Measurements from ENCODE around the gene VPS72. TPM values are rescaled to one million over a fixed set of nuclear protein-coding genes. Genes with fewer than 3 reads are reported as not detected.

Gene VPS72
- total RNA-seq, 1 experiment from 2014 or later: 68.9 TPM

DNA sequence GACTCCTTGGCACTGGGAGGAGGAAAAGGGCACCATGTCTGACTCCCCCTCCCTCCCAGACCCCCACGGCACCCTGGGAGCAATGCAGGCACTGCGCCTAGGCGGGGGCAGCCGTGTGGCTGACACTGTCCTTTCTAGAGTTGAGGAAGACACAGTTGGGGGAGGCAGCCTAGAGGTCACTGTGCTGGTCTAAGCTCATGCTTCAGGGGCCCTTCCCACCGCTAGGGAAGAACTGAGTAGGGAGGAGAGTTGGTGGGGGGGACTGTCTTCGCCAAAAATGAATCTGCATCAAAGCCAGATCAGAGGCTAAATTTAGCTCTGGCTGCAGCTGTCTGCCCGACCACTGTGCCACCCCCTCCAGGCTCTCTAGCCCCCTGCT is 47.0 kb downstream of the VPS72 start:
- CTCF ChIA-PET: interaction anchor here (0.9 to 1.7 kb wide), 2 partner anchors 14 to 43 kb away, joined by 3 to 7 read pairs; partner anchors contain the start of gene TNFAIP8L2
- BruUV-seq (replicated peaks): no TSS peak
- POLR2A ChIA-PET: no interaction called here

More for the DNA sequence above, 47.0 kb downstream of the VPS72 start:
- Histone ChIP-seq H3K79me2 (ENCODE audit: insufficient read depth, low read length) (no peaks in the 10 kb centered on the region), H3K9ac (ENCODE audit: low read length) (no peak overlapping the region), H3K4me3 (replicated peaks in 1 of 2; ENCODE audit: low read depth in 1 of 2, low read length in 2 of 2) (no peak overlapping the region), H3K4me2 (ENCODE audit: low read length) (no peak overlapping the region), H3K9me3 (ENCODE audit: control insufficient read depth in 1 of 2, insufficient read depth in 1 of 2, low read depth in 1 of 2, low read length in 2 of 2) (no peaks in the 10 kb centered on the region), H4K20me1 (ENCODE audit: insufficient read depth) (no peaks in the 10 kb centered on the region), H3K4me1 (ENCODE audit: control insufficient read depth in 1 of 2, insufficient read depth in 2 of 2, low read length in 2 of 2) (peaks cover 8 to 17% of the 10 kb centered on the region in 2 experiments; a peak in 3 of 4 replicates), H3K27ac (ENCODE audit: low read depth, low read length) (no peak overlapping the region), H3K9me2 (ENCODE audit: insufficient read depth) (no peaks in the 10 kb centered on the region), H3K27me3 (ENCODE audit: insufficient read depth, low read length) (no peaks in the 10 kb centered on the region), H3K36me3 (ENCODE audit: control insufficient read depth in 1 of 2, insufficient read depth in 2 of 2, low read length in 2 of 2) (no peaks in the 10 kb centered on the region), H2AFZ (ENCODE audit: low read depth, low read length, poor library complexity, severe bottlenecking) (no peak overlapping the region)
- DNase-seq (ENCODE audit: low read depth, low spot score) (no peak), ATAC-seq (no peak)
- intact Hi-C loops (cut with micrococcal nuclease): no loop called here
- TF ChIP-seq, protein P1, sequence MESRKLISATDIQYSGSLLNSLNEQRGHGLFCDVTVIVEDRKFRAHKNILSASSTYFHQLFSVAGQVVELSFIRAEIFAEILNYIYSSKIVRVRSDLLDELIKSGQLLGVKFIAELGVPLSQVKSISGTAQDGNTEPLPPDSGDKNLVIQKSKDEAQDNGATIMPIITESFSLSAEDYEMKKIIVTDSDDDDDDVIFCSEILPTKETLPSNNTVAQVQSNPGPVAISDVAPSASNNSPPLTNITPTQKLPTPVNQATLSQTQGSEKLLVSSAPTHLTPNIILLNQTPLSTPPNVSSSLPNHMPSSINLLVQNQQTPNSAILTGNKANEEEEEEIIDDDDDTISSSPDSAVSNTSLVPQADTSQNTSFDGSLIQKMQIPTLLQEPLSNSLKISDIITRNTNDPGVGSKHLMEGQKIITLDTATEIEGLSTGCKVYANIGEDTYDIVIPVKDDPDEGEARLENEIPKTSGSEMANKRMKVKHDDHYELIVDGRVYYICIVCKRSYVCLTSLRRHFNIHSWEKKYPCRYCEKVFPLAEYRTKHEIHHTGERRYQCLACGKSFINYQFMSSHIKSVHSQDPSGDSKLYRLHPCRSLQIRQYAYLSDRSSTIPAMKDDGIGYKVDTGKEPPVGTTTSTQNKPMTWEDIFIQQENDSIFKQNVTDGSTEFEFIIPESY (IDR thresholded peaks at IDR 0.05; ENCODE audit: extremely low read depth, insufficient replicate concordance, low read length): no peak
- TF ChIP-seq RAD21 (IDR thresholded peaks at IDR 0.05; ENCODE audit: low read depth) (no peak), ZFX (IDR thresholded peaks at IDR 0.05) (no peak), POLR2AphosphoS5 (IDR thresholded peaks at IDR 0.05; ENCODE audit: low read depth, low read length) (no peak), EZH2phosphoT487 (IDR thresholded peaks at IDR 0.05; ENCODE audit: borderline replicate concordance) (no peak), JUND (IDR thresholded peaks at IDR 0.05) (no peak), MAX (IDR thresholded peaks at IDR 0.05) (no peak), SP1 (IDR thresholded peaks at IDR 0.05; ENCODE audit: low read depth) (no peak), CBX3 (IDR thresholded peaks at IDR 0.05; ENCODE audit: low read depth) (no peak)
- TF ChIP-seq, protein P2, sequence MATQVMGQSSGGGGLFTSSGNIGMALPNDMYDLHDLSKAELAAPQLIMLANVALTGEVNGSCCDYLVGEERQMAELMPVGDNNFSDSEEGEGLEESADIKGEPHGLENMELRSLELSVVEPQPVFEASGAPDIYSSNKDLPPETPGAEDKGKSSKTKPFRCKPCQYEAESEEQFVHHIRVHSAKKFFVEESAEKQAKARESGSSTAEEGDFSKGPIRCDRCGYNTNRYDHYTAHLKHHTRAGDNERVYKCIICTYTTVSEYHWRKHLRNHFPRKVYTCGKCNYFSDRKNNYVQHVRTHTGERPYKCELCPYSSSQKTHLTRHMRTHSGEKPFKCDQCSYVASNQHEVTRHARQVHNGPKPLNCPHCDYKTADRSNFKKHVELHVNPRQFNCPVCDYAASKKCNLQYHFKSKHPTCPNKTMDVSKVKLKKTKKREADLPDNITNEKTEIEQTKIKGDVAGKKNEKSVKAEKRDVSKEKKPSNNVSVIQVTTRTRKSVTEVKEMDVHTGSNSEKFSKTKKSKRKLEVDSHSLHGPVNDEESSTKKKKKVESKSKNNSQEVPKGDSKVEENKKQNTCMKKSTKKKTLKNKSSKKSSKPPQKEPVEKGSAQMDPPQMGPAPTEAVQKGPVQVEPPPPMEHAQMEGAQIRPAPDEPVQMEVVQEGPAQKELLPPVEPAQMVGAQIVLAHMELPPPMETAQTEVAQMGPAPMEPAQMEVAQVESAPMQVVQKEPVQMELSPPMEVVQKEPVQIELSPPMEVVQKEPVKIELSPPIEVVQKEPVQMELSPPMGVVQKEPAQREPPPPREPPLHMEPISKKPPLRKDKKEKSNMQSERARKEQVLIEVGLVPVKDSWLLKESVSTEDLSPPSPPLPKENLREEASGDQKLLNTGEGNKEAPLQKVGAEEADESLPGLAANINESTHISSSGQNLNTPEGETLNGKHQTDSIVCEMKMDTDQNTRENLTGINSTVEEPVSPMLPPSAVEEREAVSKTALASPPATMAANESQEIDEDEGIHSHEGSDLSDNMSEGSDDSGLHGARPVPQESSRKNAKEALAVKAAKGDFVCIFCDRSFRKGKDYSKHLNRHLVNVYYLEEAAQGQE (IDR thresholded peaks at IDR 0.05; ENCODE audit: low read depth): no peak
- RAD21 ChIA-PET (ENCODE audit: low non-redundant PET in 1 of 2, low total read pairs in 2 of 2, uncharacterized antibody in 2 of 2, unreplicated experiment in 2 of 2): no interaction called here

Measured in HCT116 (cell line).